ENCODE results near the gene PEX3. TPM values are rescaled to one million over a fixed set of nuclear protein-coding genes. Genes with fewer than 3 reads are reported as not detected.
"Not testable (repeated sequence)": the region's sequence is repeated elsewhere in the genome, so short reads cannot be mapped to it uniquely, and the experiment has no call there.

The PEX3 gene
- total RNA-seq, 2 donors from 2014 or later = 10.0 to 12.2 TPM

DNA sequence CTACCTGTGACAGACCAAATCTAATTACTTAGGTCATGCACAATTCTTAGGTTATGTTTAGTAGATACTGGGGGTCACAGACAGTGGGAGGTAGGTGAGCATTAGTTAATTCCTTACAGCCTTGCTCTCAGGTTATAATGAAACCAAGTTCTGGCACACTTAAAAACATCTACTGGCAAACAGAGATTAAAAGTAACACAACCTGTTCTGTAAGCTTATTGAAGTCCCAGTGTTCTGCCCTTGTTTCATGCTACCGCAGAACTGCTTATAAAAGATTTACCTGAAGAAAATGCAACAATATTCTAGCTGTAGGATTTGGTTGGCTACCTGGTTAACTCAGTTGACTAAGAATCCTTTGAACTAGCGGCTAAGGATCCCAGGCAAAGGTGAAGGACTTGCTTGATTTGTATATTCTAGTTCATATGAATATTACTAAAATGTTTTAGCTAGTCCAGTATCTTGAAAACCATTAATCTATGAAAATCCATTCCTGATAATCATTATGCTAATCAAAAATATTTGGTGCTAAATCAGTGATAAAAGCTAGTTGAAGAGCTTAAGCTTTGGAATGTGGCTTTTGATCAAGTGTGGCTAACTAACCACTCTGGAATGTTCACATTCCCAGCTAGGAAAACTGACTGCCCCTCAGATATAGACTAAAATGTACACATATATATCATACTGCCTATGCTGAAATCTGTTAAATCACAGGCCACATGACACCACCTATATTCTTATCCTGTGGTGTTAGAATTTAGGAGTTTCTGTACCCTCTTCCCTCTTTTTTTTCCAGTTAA is 7.2 kb downstream of the PEX3 start:
- Histone ChIP-seq H3K9me3 (ENCODE audit: control insufficient read depth, low read length) (no peaks in the 10 kb centered on the region), H3K9ac (ENCODE audit: extremely low read depth, low read length, poor library complexity, severe bottlenecking) (no peak overlapping the region), H3K4me3 (ENCODE audit: low read length) (no peak overlapping the region), H3K36me3 (ENCODE audit: control insufficient read depth, insufficient read depth, low read length) (peaks cover 8% of the 10 kb centered on the region), H3K4me1 (ENCODE audit: control insufficient read depth, insufficient read depth, low read length) (no peaks in the 10 kb centered on the region), H3K27ac (ENCODE audit: low read depth, low read length) (no peak overlapping the region), H3K27me3 (ENCODE audit: control insufficient read depth, insufficient read depth, low read length, poor library complexity, severe bottlenecking) (no peaks in the 10 kb centered on the region)
- Mint-ChIP-seq H3K27ac (no peak overlapping the region), H3K4me3 (no peak overlapping the region), H3K27me3 (ENCODE audit: insufficient read depth) (no peaks in the 10 kb centered on the region), H3K4me1 (no peaks in the 10 kb centered on the region), H3K36me3 (ENCODE audit: low read depth) (peaks cover 6% of the 10 kb centered on the region), H3K9me3 (no peaks in the 10 kb centered on the region)
- no peak for DNase-seq
- TF ChIP-seq, protein P1, sequence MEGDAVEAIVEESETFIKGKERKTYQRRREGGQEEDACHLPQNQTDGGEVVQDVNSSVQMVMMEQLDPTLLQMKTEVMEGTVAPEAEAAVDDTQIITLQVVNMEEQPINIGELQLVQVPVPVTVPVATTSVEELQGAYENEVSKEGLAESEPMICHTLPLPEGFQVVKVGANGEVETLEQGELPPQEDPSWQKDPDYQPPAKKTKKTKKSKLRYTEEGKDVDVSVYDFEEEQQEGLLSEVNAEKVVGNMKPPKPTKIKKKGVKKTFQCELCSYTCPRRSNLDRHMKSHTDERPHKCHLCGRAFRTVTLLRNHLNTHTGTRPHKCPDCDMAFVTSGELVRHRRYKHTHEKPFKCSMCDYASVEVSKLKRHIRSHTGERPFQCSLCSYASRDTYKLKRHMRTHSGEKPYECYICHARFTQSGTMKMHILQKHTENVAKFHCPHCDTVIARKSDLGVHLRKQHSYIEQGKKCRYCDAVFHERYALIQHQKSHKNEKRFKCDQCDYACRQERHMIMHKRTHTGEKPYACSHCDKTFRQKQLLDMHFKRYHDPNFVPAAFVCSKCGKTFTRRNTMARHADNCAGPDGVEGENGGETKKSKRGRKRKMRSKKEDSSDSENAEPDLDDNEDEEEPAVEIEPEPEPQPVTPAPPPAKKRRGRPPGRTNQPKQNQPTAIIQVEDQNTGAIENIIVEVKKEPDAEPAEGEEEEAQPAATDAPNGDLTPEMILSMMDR (conservative IDR thresholded peaks at IDR 0.05) = no peak
- WGBS, 2 experiments (ENCODE audit: insufficient coverage in 1 of 2, insufficient read length in 1 of 2) = 14 to 74% methylated on average over 1 to 2 of the region's 2 CpGs

DNA sequence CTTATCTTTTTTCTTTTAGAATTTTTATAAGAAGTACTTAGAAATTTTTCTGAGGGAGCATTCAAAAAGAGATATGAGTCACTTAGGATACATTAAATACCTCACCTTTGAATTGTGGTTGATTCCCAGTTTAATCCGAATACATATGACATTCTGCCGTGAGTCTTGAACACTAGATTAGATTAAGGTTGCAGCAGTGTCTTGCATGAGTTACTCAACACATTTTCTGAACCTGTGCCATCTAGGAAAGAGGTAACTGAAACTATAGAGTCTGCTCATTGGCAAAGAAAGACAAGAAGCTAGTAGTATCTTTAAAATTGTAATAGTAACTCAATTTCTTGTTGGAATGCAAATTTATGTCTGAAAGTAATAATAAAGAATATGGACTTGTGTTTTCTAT is 14.9 kb downstream of the PEX3 start:
- H3K27me3 Mint-ChIP-seq (ENCODE audit: insufficient read depth) = no peaks in the 10 kb centered on the region
- Histone ChIP-seq H3K4me3 (ENCODE audit: low read length) (no peak overlapping the region), H3K9ac (ENCODE audit: extremely low read depth, low read length, poor library complexity, severe bottlenecking) (no peak overlapping the region), H3K27me3 (ENCODE audit: control insufficient read depth, insufficient read depth, low read length, poor library complexity, severe bottlenecking) (no peaks in the 10 kb centered on the region), H3K9me3 (ENCODE audit: control insufficient read depth, low read length) (no peaks in the 10 kb centered on the region), H3K27ac (ENCODE audit: low read depth, low read length) (no peak overlapping the region), H3K4me1 (ENCODE audit: control insufficient read depth, insufficient read depth, low read length) (no peaks in the 10 kb centered on the region), H3K36me3 (ENCODE audit: control insufficient read depth, insufficient read depth, low read length) (peaks cover 8% of the 10 kb centered on the region)
- H3K36me3 Mint-ChIP-seq (ENCODE audit: low read depth) = peaks cover 6% of the 10 kb centered on the region
- no peak overlapping the region for H3K4me3 Mint-ChIP-seq
- no peaks in the 10 kb centered on the region for H3K4me1 Mint-ChIP-seq
- DNase-seq = no peak
- 90 to 100% methylated on average over 2 of the region's 2 CpGs for WGBS, 2 experiments (ENCODE audit: insufficient coverage in 1 of 2, insufficient read length in 1 of 2)
- TF ChIP-seq, protein P1 (conservative IDR thresholded peaks at IDR 0.05) = no peak
- no peak overlapping the region for H3K27ac Mint-ChIP-seq
- H3K9me3 Mint-ChIP-seq = no peaks in the 10 kb centered on the region

DNA sequence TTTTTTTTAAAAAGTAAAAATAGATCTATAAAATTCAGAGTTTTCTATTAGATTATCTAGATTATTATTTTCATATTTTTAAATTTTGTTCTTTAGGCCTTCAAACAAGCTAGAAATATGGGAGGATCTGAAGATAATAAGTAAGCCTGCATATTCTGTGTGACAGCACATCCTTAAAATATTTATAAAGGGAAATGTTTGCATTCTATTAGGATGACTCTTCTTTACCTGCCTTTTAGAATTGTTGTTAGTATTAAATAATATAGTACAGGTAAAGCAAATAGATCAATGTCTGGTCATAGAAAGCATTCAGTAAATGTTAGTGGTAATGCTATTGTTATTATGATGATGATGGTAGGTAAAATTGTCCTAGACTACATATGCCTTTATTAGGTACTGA is 17.4 kb downstream of the PEX3 start:
- Mint-ChIP-seq H3K27me3 (ENCODE audit: insufficient read depth) (no peaks in the 10 kb centered on the region), H3K4me3 (no peak overlapping the region), H3K36me3 (ENCODE audit: low read depth) (peaks cover under 1% of the 10 kb centered on the region), H3K27ac (no peak overlapping the region), H3K9me3 (no peaks in the 10 kb centered on the region), H3K4me1 (no peaks in the 10 kb centered on the region)
- no peak overlapping the region for H3K4me3 ChIP-seq (ENCODE audit: low read length)
- H3K4me1 ChIP-seq (ENCODE audit: control insufficient read depth, insufficient read depth, low read length) = no peaks in the 10 kb centered on the region
- H3K27ac ChIP-seq (ENCODE audit: low read depth, low read length) = no peak overlapping the region
- H3K9ac ChIP-seq (ENCODE audit: extremely low read depth, low read length, poor library complexity, severe bottlenecking) = no peak overlapping the region
- H3K27me3 ChIP-seq (ENCODE audit: control insufficient read depth, insufficient read depth, low read length, poor library complexity, severe bottlenecking) = no peaks in the 10 kb centered on the region
- no peaks in the 10 kb centered on the region for H3K36me3 ChIP-seq (ENCODE audit: control insufficient read depth, insufficient read depth, low read length)
- no peaks in the 10 kb centered on the region for H3K9me3 ChIP-seq (ENCODE audit: control insufficient read depth, low read length)
- DNase-seq = no peak
- TF ChIP-seq, protein P1 (conservative IDR thresholded peaks at IDR 0.05) = no peak

DNA sequence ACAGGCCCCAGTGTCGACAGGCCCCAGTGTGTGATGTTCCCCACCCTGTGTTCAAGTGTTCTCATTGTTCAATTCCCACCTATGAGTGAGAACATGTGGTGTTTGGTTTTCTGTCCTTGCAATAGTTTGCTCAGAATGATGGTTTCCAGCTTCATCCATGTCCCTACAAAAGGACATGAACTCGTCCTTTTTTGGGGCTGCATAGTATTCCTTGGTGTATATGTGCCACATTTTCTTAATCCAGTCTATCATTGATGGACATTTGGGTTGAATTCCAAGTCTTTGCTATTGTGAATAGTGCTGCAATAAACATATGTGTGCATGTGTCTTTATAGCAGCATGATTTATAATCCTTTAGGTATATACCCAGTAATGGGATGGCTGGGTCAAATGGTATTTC is 18.2 kb downstream of the PEX3 start:
- H3K9me3 Mint-ChIP-seq; H3K9ac ChIP-seq (ENCODE audit: extremely low read depth, low read length, poor library complexity, severe bottlenecking); H3K36me3 ChIP-seq (ENCODE audit: control insufficient read depth, insufficient read depth, low read length); H3K27me3 Mint-ChIP-seq (ENCODE audit: insufficient read depth); H3K4me3 Mint-ChIP-seq; H3K4me1 Mint-ChIP-seq; H3K27me3 ChIP-seq (ENCODE audit: control insufficient read depth, insufficient read depth, low read length, poor library complexity, severe bottlenecking); H3K36me3 Mint-ChIP-seq (ENCODE audit: low read depth); H3K9me3 ChIP-seq (ENCODE audit: control insufficient read depth, low read length); H3K27ac Mint-ChIP-seq; H3K4me1 ChIP-seq (ENCODE audit: control insufficient read depth, insufficient read depth, low read length); DNase-seq; H3K4me3 ChIP-seq (ENCODE audit: low read length); H3K27ac ChIP-seq (ENCODE audit: low read depth, low read length): not testable (repeated sequence)
- 94 to 100% methylated on average over 1 of the region's 2 CpGs for WGBS, 2 experiments (ENCODE audit: insufficient coverage in 1 of 2, insufficient read length in 1 of 2)
